Skeletal muscle cell (primary cell): Measurements from ENCODE around the gene STARD13.
"Not testable (repeated sequence)": the region's sequence is repeated elsewhere in the genome, so short reads cannot be mapped to it uniquely, and the experiment has no call there.

Experiments
- DNase-seq: peaks from one replicate; pipeline ENCODE4 v3.0.0-alpha.2; 2010; ENCODE audit warnings: low read depth
- H3K4me3 ChIP-seq: 2 replicates; pipeline ENCODE4 v1.5.1; 2011; ENCODE audit warnings: low read depth, mild to moderate bottlenecking, control low read depth, low read length, moderate library complexity

STARD13 gene

GRCh38 chr13:33169273-33169980 lies 116.1 kb downstream of the STARD13 start:
- peak; percentile 85 for DNase-seq
- no peak overlapping the region for H3K4me3 ChIP-seq

GRCh38 chr13:33168321-33168960 lies 117.1 kb downstream of the STARD13 start:
- no peak overlapping the region for H3K4me3 ChIP-seq
- DNase-seq = no peak

GRCh38 chr13:33167491-33167890 lies 118.1 kb downstream of the STARD13 start:
- no peak overlapping the region for H3K4me3 ChIP-seq

GRCh38 chr13:33165787-33166186 lies 119.8 kb downstream of the STARD13 start:
- no peak for DNase-seq
- no peak overlapping the region for H3K4me3 ChIP-seq

More at GRCh38 chr13:33167491-33167890, 118.1 kb downstream of the STARD13 start:
- no peak for DNase-seq

GRCh38 chr13:33164331-33164730 lies 121.2 kb downstream of the STARD13 start:
- no peak overlapping the region for H3K4me3 ChIP-seq
- DNase-seq = no peak

GRCh38 chr13:33162725-33163124 lies 122.8 kb downstream of the STARD13 start:
- not testable (repeated sequence) for H3K4me3 ChIP-seq, DNase-seq

- no peak overlapping the region for H3K4me3 ChIP-seq
- no peak for DNase-seq
Observed at GRCh38 chr13:33158816-33159215, 126.7 kb downstream of the STARD13 start.

GRCh38 chr13:33158271-33158670 lies 127.3 kb downstream of the STARD13 start:
- no peak overlapping the region for H3K4me3 ChIP-seq

GRCh38 chr13:33154911-33155310 lies 130.6 kb downstream of the STARD13 start:
- no peak for DNase-seq

More at GRCh38 chr13:33158271-33158670, 127.3 kb downstream of the STARD13 start:
- DNase-seq = no peak

GRCh38 chr13:33153421-33154404 lies 131.8 kb downstream of the STARD13 start:
- no peak overlapping the region for H3K4me3 ChIP-seq
- no peak for DNase-seq

More at GRCh38 chr13:33154911-33155310, 130.6 kb downstream of the STARD13 start:
- no peak overlapping the region for H3K4me3 ChIP-seq

- no peak for DNase-seq
- H3K4me3 ChIP-seq = no peak overlapping the region
Observed at GRCh38 chr13:33152389-33152788, 133.2 kb downstream of the STARD13 start.

GRCh38 chr13:33150662-33151061 lies 134.9 kb downstream of the STARD13 start:
- DNase-seq = no peak
- H3K4me3 ChIP-seq = no peak overlapping the region

- H3K4me3 ChIP-seq = no peak overlapping the region
- DNase-seq = no peak
Observed at GRCh38 chr13:33150126-33150525, 135.4 kb downstream of the STARD13 start.

- DNase-seq = no peak
- no peak overlapping the region for H3K4me3 ChIP-seq
Observed at GRCh38 chr13:33147832-33148231, 137.7 kb downstream of the STARD13 start.

GRCh38 chr13:33146843-33147611 lies 138.5 kb downstream of the STARD13 start:
- DNase-seq = no peak
- H3K4me3 ChIP-seq = no peak overlapping the region

GRCh38 chr13:33145667-33146066 lies 139.9 kb downstream of the STARD13 start:
- DNase-seq = no peak
- no peak overlapping the region for H3K4me3 ChIP-seq

GRCh38 chr13:33144358-33144784 lies 141.2 kb downstream of the STARD13 start:
- no peak for DNase-seq

GRCh38 chr13:33139780-33140535 lies 145.6 kb downstream of the STARD13 start:
- H3K4me3 ChIP-seq = no peak overlapping the region
- DNase-seq = peak; percentile 27

More at GRCh38 chr13:33144358-33144784, 141.2 kb downstream of the STARD13 start:
- H3K4me3 ChIP-seq = no peak overlapping the region
